NCI-H748 treated with DMSO at 0.1 percent for 48 hours (cell line): ENCODE measurements around the gene BCAT1.
"Not testable (repeated sequence)": the region's sequence is repeated elsewhere in the genome, so short reads cannot be mapped to it uniquely, and the experiment has no call there.

Source experiments
- DNase-seq: peaks from one replicate; lab custom pipeline; 2025; lab: John Stamatoyannopoulos, UW

Gene BCAT1

GRCh38 chr12:24853588-24853987 lies 95.3 kb downstream of the BCAT1 start:
- DNase-seq: no peak

GRCh38 chr12:24853094-24853493 lies 95.8 kb downstream of the BCAT1 start:
- DNase-seq: no peak

DNA sequence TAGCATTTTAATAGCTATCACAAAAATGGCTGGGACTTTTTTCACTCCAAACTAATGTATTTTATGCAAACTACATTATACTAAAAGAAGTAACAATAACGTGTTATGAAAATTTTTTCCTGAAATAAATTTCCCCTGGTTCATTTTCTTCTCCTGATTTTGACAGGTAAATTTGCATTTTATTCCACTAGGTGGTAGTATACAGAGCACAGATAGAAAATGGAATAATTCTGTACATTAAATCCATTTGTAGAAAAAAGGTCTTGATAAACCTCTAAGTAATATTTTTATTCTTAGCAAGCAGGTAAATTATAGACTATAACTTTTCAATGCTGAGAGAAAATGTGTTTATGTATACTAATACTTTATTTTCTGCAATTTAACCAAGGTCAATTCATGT lies 96.5 kb downstream of the BCAT1 start:
- DNase-seq: no peak

GRCh38 chr12:24851883-24852282 lies 97.0 kb downstream of the BCAT1 start:
- DNase-seq: not testable (repeated sequence)

DNA sequence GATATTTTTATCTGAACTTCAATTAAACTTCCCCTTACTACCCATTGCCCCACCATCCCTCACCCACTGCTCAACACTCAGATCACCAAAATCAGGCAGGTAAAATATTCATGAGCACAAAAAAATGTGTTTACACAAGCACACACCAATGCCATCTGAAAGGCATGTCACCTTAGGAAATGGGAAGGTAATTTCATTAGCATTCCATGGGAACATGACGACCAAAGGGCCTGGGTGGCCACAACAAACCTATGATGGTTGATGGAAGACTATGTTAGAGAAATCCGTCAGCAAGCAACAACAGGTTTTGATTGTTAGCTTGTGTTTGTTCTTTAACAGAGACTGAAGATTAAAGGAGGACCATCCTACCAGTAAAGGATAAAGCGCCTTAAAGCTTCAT lies 97.6 kb downstream of the BCAT1 start:
- no peak for DNase-seq

DNA sequence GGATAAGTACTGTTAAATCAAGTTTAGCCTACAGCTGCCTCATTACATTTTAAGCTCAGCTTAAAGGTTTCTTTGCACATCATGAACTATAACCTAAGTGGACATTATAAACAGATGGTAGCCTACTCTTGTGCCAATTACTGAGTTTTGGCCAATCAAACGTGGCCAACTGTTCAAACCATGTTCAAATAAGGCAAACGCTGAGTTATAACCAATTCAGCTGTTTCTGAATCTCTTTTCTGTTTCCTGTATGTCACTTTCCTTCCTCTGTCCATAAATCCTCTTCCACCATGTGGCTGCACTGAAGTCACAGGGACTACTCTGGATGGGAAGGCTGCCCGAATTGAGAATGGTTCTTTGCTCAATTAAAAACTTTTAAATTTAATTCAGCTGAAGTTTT lies 98.4 kb downstream of the BCAT1 start:
- DNase-seq: no peak

GRCh38 chr12:24848941-24849477 lies 99.9 kb downstream of the BCAT1 start:
- DNase-seq: no peak

- no peak for DNase-seq
These were observed 102.2 kb downstream of the BCAT1 start for GRCh38 chr12:24846689-24847088.

GRCh38 chr12:24845615-24846014 lies 103.3 kb downstream of the BCAT1 start:
- DNase-seq: no peak

GRCh38 chr12:24840046-24840800 lies 108.7 kb downstream of the BCAT1 start:
- no peak for DNase-seq

DNA sequence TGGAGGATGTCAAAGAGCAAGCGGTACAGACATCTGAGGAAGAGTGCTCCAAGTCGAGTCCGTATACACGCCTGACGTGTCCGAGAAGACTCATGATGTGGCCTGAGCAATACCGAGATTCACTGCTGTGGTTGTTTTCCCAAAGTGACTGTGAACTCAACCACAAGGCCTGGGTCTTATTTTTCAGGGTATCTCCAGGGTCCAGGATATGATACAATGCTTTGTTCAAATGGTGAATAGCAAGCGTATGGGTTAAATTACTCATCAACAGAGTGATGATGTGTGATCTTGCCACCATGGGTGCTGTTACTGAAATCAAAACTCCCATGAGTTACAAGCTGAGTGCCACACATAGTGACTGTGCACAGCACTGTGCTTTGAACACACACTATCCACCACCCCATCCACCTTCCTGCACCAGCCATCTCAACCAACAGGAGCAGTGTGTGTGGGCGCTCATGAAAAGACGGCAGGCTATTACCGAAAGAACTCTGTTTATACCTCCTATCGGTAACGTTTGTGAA lies 109.6 kb downstream of the BCAT1 start:
- no peak for DNase-seq

GRCh38 chr12:24838531-24838950 lies 110.4 kb downstream of the BCAT1 start:
- DNase-seq: no peak

DNA sequence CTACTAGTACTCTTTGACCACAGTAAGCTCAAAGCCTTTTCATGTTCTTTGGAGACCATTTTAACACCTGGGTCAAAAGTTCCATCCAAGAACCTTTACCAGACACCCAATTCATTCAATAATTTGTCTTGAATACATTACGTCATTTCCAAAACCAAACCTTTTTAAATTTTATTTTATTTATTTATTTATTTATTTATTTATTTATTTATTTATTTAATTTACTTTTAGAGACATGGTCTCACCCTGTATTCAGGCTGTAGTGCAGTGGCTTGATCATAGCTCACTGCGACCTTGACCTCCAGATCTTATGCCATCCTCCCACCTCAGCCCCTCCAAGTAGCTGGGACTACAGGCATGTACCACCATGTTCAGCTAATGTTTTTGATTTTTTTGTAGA lies 113.5 kb downstream of the BCAT1 start:
- no peak for DNase-seq

DNA sequence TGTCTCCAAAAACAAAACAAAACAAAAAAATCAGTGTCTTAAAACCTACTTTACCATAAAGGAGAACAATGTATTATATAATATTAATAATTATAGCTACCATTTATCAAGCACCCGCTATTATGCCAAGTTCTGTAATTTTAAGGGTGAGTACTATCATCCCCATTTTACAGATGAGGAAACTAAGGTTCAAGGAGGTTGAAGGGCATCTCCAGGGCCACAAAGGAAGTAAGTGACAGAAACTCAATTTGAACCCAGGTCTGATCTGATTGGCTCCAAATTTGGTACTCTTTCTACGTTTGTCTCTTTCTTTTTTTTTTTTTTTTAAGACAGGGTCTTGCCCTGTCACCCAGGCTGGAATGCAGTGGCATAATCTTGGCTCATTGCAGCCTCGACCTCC lies 115.4 kb downstream of the BCAT1 start:
- no peak for DNase-seq

- no peak for DNase-seq
These were observed 124.9 kb downstream of the BCAT1 start for GRCh38 chr12:24823808-24824515.

DNA sequence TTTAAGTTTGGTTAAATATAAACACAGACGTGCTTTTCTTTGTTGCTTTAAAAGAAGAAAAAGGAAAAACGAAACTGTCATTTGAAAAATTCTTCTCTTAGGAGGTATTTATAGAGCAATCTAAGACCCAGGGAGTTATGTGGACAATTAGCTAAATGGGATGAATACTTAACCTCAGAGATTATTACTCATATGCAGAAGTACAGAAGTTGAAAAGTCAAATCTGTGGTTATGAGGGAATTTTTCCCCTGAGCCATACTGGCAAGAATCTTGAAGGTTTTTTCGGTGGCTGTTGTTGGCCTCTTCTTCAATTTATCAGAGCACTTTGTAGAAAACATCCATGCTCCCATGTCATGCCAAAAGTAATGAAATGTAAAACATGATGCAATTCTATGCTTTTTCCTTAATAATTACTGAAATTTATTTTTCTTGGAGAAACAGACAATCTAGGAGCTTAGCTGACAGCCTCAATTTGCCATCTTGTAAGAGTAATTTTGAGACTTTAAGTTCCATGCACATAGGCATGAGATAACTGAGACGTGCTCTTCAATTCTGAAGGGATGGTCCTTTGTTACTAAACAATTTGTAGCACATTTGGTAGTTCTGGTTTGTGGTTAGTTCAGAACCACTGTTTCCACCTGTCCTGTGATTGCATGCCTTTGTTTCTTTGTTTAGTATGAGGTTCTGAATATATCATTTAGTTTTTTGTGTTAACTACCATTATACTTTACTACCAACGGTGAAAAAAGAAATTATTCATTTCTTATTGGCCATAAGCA lies 126.6 kb downstream of the BCAT1 start:
- no peak for DNase-seq

DNA sequence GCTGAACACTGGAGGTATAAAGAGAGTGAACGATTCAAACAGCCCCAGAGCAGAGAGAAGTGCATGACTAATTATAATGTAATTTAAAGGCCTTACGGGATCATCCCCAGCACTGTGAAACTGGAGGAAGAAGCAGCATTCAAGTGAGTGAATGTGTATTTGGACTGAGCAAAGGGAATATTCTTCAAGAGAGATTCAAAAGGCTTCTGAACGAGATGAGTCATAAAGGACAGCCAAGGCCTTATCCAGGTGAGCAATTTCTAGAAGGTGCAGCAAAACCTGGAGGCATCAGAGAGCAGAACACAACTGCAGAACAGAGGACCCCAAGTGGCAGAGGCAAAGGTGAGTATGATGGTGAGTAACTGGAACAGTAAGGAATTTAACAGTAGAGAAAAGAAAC lies 127.2 kb downstream of the BCAT1 start:
- DNase-seq: no peak

DNA sequence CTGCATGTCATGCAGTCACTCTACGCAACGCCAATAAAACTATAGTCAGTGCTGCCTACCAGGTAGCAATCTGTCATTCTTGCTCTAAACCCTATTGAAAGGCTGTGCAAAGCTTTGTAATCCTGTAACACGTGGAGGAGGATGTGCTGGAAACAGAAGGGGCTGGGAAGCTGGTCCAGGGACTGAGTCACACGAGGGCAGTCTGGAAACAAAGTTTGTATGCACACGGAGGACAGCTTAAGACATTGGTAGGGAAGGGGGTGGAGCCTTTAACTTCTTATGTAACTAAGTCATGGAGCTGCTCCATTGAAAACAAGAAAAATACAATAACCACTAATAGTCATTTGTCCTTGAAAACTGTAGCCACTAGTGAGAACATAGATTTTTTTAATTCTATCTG lies 128.0 kb downstream of the BCAT1 start:
- DNase-seq: no peak

- no peak for DNase-seq
These were observed 130.6 kb downstream of the BCAT1 start for GRCh38 chr12:24818351-24818750.

GRCh38 chr12:24815114-24815423 lies 133.8 kb downstream of the BCAT1 start:
- DNase-seq: no peak

DNA sequence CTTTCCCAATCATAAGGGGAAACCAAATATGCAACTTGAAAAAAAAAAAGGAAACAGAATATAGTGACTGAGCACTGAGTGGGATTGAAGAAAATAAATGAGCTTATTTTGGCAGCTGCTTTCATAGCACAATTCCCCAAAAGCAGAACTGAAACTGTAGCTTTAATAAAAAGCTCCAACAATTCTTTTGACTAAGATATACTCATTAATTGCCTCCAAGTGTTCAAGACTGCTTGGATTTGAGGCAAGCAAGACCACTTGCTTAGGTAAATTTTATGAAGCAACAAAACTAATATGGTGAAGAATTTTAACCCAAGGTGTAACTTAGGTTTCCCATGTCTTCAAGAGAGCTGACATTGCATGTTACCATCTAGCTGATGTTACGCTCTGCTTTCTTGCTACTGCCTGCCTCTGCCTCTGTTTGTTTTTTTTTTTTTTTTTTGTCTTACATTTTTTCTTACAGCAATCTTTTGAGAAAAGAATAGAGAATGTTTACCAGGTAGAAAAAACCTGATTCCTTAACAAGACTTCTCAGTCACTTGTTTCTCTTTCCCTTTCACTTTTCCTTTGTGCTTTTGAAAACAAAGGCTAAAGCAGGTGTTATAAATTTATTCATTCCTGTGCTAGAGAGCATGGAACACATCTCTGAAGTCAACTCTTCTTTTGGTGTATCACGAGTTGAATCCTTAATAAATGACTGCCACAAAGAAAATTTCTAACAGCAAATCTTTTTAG lies 134.4 kb downstream of the BCAT1 start:
- no peak for DNase-seq

- DNase-seq: no peak
These were observed 138.5 kb downstream of the BCAT1 start for GRCh38 chr12:24810378-24810777.
